GM12892 (cell line): ENCODE data around the gene KRTAP4-7.
"Not testable (repeated sequence)": the region's sequence is repeated elsewhere in the genome, so short reads cannot be mapped to it uniquely, and the experiment has no call there.

Experiments
- POLR2A ChIP-seq: IDR thresholded peaks from 2 replicates; pipeline ENCODE4 v1.6.1; 2011; ENCODE audit warnings: low read depth, low read length, control low read depth
- POLR2AphosphoS5 ChIP-seq: IDR thresholded peaks from 2 replicates; pipeline ENCODE4 v1.6.1; 2011; ENCODE audit warnings: low read depth, low read length, control low read depth
- TAF1 ChIP-seq: IDR thresholded peaks from 2 replicates; pipeline ENCODE4 v1.6.1; 2011; ENCODE audit warnings: low read depth, mild to moderate bottlenecking, control low read depth, low read length, borderline replicate concordance

DNA sequence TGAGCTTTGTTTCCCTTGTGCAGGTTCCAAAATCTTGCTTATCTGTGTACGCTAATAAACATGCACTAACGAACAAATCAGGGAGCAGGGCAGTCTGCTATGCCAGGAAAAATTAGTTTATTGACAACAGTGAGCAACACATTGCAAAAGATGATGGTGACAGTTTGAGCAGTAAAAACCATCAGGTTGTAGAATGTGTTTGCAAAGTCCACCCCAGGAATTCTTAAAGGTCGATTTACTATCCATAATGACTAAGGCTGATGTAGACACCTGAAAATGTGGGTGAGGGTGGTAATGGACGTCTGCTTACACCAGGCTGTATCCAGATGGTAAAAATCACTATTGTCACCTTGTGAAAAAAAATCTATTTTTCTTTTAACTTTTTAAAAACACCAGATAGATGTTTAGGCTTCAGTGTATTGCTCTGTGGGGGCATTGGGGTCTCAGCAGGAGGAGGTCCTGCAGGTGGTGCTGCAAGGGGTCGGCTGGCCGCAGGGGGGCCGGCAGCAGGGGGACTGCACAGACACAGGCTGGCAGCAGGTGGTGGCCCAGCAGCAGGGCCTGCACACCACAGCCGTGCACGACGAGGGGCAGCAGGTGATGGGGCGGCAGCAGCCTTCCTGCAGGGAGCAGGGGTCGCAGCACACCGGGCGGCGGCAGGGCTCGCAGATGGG is 18.8 kb upstream of the KRTAP4-7 start:
- TF ChIP-seq POLR2A, TAF1, POLR2AphosphoS5: not testable (repeated sequence)
